GM12878 (cell line): ENCODE results near the gene FAM131B. TPM values are rescaled to one million over a fixed set of nuclear protein-coding genes. Genes with fewer than 3 reads are reported as not detected.

Experiments used
- ATAC-seq: fragments of 200-7000 bp; cut with Tn5 transposase; 3 replicates; pipeline ENCODE4 v1.9.1; 2020; ENCODE audit warnings: mild to moderate bottlenecking, moderate library complexity
- BruUV-seq: library from RNA; stranded (reverse); fragments of 400-500 nt; replicated peaks from 2 replicates; lab custom pipeline; 2021; lab: Mats Ljungman, UMichigan
- CTCF ChIA-PET: fragments of 300-600 bp; sonication (Branson Sonifier 250); formaldehyde crosslinking; extraction: SDS; loops from one replicate; lab custom pipeline; 2021; ENCODE audit warnings: inconsistent platforms; lab: Yijun Ruan, JAX
- POLR2A ChIA-PET: fragments of 350-600 bp; formaldehyde crosslinking; extraction: SDS; loops from one replicate; lab custom pipeline; 2021; ENCODE audit warnings: inconsistent platforms; lab: Charles Lee
- RAD21 ChIA-PET: fragments of 300-600 bp; sonication (Branson Sonifier 250); formaldehyde crosslinking; loops from one replicate; lab custom pipeline; 2023; ENCODE audit warnings: antibody characterized with exemption; ENCODE audit not compliant: unreplicated experiment; lab: Charles Lee
- SMC1A ChIA-PET: fragments of 300-600 bp; sonication (Branson Sonifier 250); formaldehyde crosslinking; loops from one replicate; lab custom pipeline; 2023; ENCODE audit not compliant: unreplicated experiment, uncharacterized antibody; lab: Charles Lee
- DNase-seq: peaks from one replicate; pipeline ENCODE4 v3.0.0-alpha.2; 2011; ENCODE audit warnings: low read depth, low spot score
- FAIRE-seq: peaks from 3 replicates; lab custom pipeline; 2011; peaks lifted over from hg19 to GRCh38; lab: Jason Lieb, UNC
- H2AFZ ChIP-seq: 2 replicates; pipeline ENCODE4 v1.6.0; 2011; ENCODE audit warnings: low read depth, low read length, control low read depth; ENCODE audit not compliant: control insufficient read depth
- H3K27ac ChIP-seq: 2 replicates; pipeline ENCODE4 v1.5.1; 2011; ENCODE audit warnings: control low read depth; ENCODE audit not compliant: control insufficient read depth, insufficient read depth
- H3K27me3 ChIP-seq, 2 experiments: replicated peaks in 1 of 2; 2 replicates each; pipeline versions ENCODE4 v1.6.0 to v1.6.1; 2011; ENCODE audit warnings: low read length in 1 of 2; ENCODE audit not compliant: control insufficient read depth in 2 of 2, insufficient read depth in 2 of 2
- H3K36me3 ChIP-seq, 2 experiments: 2 replicates each; pipeline ENCODE4 v1.5.1; 2011; ENCODE audit warnings: low read length in 1 of 2; ENCODE audit not compliant: control insufficient read depth in 2 of 2, insufficient read depth in 2 of 2
- H3K4me1 ChIP-seq: 2 replicates; pipeline ENCODE4 v1.6.1; 2011; ENCODE audit warnings: mild to moderate bottlenecking, low read length, moderate library complexity, mixed read lengths; ENCODE audit not compliant: control insufficient read depth, insufficient read depth
- H3K4me2 ChIP-seq: 2 replicates; pipeline ENCODE4 v1.6.0; 2011; ENCODE audit warnings: control low read depth; ENCODE audit not compliant: control insufficient read depth, insufficient read depth
- H3K4me3 ChIP-seq: fragments of 200-600 bp; sonication (generic); 2 replicates; pipeline ENCODE4 v1.5.1; 2016
- H3K79me2 ChIP-seq: 2 replicates; pipeline ENCODE4 v1.6.0; 2011; ENCODE audit warnings: low read length; ENCODE audit not compliant: control insufficient read depth, insufficient read depth
- H3K9ac ChIP-seq: 2 replicates; pipeline ENCODE4 v1.8.0; 2011; ENCODE audit warnings: low read length, control low read depth, mixed read lengths; ENCODE audit not compliant: control insufficient read depth, insufficient read depth
- H3K9me3 ChIP-seq: replicated peaks from 3 replicates; pipeline ENCODE4 v1.5.1; 2011; ENCODE audit warnings: mild to moderate bottlenecking, low read length; ENCODE audit not compliant: control insufficient read depth, insufficient read depth
- H4K20me1 ChIP-seq: 2 replicates; pipeline ENCODE4 v1.6.0; 2011; ENCODE audit not compliant: control insufficient read depth, insufficient read depth
- CEBPB ChIP-seq, 2 experiments: fragments of 150-350 bp in 1 of 2; IDR thresholded peaks; 2 replicates each; pipeline ENCODE4 v1.6.1; 2012 to 2014; ENCODE audit warnings: low read depth in 2 of 2, low read length in 2 of 2, borderline replicate concordance in 1 of 2, inconsistent platforms in 1 of 2
- EGR1 ChIP-seq, 2 experiments: IDR thresholded peaks; 1 replicate in 1 of 2; 2 replicates in 1 of 2; pipeline ENCODE4 v1.6.1; 2011 to 2012; ENCODE audit warnings: low read depth in 2 of 2, low read length in 2 of 2, borderline replicate concordance in 1 of 2, mild to moderate bottlenecking in 1 of 2, moderate library complexity in 1 of 2
- MYC ChIP-seq: IDR thresholded peaks from 2 replicates; pipeline ENCODE4 v1.6.1; 2011; ENCODE audit warnings: mild to moderate bottlenecking, low read length, moderate library complexity, inconsistent platforms; ENCODE audit not compliant: insufficient read depth, insufficient replicate concordance, insufficient read length, severe bottlenecking
- SUZ12 ChIP-seq: fragments of 200-600 bp; sonication (generic); IDR thresholded peaks from one replicate; pipeline ENCODE4 v1.6.1; 2018; ENCODE audit warnings: antibody characterized with exemption, mild to moderate bottlenecking; ENCODE audit not compliant: unreplicated experiment
- WGBS: methylation state at CpG from one replicate; pipeline ENCODE4 v1.1.6; 2016; ENCODE audit warnings: low lambda C conversion rate; ENCODE audit not compliant: insufficient replicate concordance, insufficient coverage; ENCODE audit errors: missing lambda C conversion rate; 5-methylcytosine and 5-hydroxymethylcytosine counted together
- in situ Hi-C: fragments of 300-500 bp; cut with MboI; formaldehyde crosslinking; loops from 9 replicates; pipeline ENCODE4 v1.14.3; 2018; ENCODE audit warnings: mixed read lengths
- intact Hi-C: fragments of 100-400 bp; cut with micrococcal nuclease; formaldehyde crosslinking; loops from one replicate; pipeline ENCODE4 v1.14.2; 2022; ENCODE audit not compliant: unreplicated experiment
- polyA plus RNA-seq, 11 experiments: library from polyadenylated mRNA; depleted of rRNA in 4 of 11; unstranded in 6 of 11; stranded (reverse) in 5 of 11; fragments of >200 nt; fragmentation: Nextera tagmentation in 4 of 11; fragmentation: Illumina TruSeq in 1 of 11; extraction: Ambion mirVana in 4 of 11; extraction: Trizol in 1 of 11; gene quantifications; 1 replicate in 1 of 11; 2 replicates in 10 of 11; pipeline versions ENCODE4 v1.2.1 to v1.2.3, GENCODE V29; 2011 to 2016; ENCODE audit warnings: inconsistent platforms in 2 of 11, missing spikeins in 2 of 11, low read depth in 1 of 11
- total RNA-seq, 4 experiments: library from RNA; depleted of rRNA in 3 of 4; stranded (reverse); fragments of >200 nt in 3 of 4; fragmentation: Illumina TruSeq in 1 of 4; extraction: Trizol in 1 of 4; gene quantifications; 2 replicates each; pipeline versions ENCODE4 v1.2.1 to v1.2.3, GENCODE V29; 2013 to 2021
- TF ChIP-seq, protein P1 (sequence below): fragments of 450-650 bp; IDR thresholded peaks from 2 replicates; pipeline ENCODE4 v1.6.1; 2017; ENCODE audit warnings: mild to moderate bottlenecking, moderate library complexity
- TF ChIP-seq, protein P2 (sequence below): IDR thresholded peaks from 2 replicates; pipeline ENCODE4 v1.6.1; 2012; ENCODE audit warnings: low read depth, low read length, improper control_type of control experiment

FAM131B gene
- total and polyA plus RNA-seq, 10 of the 15 experiments (the other 5 are each of a cell fraction or from before 2014, with no cell fraction given) = 0.03 to 0.05 TPM; not detected in 8

DNA sequence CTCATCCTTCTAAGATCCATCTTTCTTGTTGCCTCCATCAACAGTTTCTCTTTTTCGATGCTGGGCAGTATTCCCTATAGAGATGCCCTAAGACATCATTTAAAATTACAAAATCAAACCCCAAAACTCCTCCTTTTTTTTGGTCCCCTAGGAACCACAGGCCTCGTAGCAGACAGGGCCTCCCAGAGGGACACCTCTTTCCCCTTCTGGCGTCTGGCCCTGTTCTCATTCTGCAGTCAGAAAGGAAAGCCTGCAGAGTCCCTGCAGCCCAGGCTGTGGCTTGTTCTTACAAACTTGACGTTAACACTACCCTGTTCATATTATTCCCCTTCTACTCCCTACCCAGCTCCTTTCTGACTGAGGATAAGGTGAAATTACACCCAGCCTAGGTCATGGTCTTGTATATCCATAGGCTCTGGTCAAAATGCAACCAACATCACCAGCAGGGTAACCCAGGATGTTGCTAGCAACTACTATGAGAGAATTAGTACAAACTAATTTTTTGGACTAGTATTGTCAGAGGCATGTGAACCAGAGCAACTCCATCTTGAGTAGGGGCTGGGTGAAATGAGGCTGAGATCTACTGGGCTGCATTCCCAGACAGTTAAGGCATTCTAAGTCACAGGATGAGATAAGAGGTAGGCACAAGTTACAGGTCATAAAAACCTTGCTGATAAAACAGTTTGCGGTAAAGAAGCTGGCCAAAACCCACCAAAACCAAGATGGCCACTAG is 49.6 kb upstream of the FAM131B start:
- intact Hi-C loops = loop anchor here (10.0 kb wide), 1 partner anchor 407 kb away; no protein-coding TSS in a partner anchor
- Histone ChIP-seq H3K4me1 (peaks cover 3% of the 10 kb centered on the region), H3K27me3 (no peaks in the 10 kb centered on the region), H3K4me2 (no peak overlapping the region), H3K79me2 (no peaks in the 10 kb centered on the region), H2AFZ (no peak overlapping the region), H3K36me3 (no peaks in the 10 kb centered on the region), H3K27ac (no peak overlapping the region), H3K4me3 (no peak overlapping the region), H3K9ac (no peak overlapping the region), H3K9me3 (no peaks in the 10 kb centered on the region), H4K20me1 (no peaks in the 10 kb centered on the region)
- ATAC-seq (no peak), DNase-seq (no peak), FAIRE-seq (no peak)
- RAD21 ChIA-PET = no interaction called here
- TF ChIP-seq EGR1 (IDR thresholded peaks at IDR 0.05; ENCODE audit: borderline replicate concordance in 1 of 2, low read depth in 2 of 2, low read length in 2 of 2) (no peak), CEBPB (IDR thresholded peaks at IDR 0.05; ENCODE audit: borderline replicate concordance in 1 of 2, low read depth in 2 of 2, low read length in 2 of 2) (no peak), MYC (no peak), SUZ12 (no peak)
- TF ChIP-seq, protein P1, sequence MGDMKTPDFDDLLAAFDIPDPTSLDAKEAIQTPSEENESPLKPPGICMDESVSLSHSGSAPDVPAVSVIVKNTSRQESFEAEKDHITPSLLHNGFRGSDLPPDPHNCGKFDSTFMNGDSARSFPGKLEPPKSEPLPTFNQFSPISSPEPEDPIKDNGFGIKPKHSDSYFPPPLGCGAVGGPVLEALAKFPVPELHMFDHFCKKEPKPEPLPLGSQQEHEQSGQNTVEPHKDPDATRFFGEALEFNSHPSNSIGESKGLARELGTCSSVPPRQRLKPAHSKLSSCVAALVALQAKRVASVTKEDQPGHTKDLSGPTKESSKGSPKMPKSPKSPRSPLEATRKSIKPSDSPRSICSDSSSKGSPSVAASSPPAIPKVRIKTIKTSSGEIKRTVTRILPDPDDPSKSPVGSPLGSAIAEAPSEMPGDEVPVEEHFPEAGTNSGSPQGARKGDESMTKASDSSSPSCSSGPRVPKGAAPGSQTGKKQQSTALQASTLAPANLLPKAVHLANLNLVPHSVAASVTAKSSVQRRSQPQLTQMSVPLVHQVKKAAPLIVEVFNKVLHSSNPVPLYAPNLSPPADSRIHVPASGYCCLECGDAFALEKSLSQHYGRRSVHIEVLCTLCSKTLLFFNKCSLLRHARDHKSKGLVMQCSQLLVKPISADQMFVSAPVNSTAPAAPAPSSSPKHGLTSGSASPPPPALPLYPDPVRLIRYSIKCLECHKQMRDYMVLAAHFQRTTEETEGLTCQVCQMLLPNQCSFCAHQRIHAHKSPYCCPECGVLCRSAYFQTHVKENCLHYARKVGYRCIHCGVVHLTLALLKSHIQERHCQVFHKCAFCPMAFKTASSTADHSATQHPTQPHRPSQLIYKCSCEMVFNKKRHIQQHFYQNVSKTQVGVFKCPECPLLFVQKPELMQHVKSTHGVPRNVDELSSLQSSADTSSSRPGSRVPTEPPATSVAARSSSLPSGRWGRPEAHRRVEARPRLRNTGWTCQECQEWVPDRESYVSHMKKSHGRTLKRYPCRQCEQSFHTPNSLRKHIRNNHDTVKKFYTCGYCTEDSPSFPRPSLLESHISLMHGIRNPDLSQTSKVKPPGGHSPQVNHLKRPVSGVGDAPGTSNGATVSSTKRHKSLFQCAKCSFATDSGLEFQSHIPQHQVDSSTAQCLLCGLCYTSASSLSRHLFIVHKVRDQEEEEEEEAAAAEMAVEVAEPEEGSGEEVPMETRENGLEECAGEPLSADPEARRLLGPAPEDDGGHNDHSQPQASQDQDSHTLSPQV = no peak
- TF ChIP-seq, protein P2, sequence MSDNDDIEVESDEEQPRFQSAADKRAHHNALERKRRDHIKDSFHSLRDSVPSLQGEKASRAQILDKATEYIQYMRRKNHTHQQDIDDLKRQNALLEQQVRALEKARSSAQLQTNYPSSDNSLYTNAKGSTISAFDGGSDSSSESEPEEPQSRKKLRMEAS = no peak
- 23% methylated on average over 5 of the region's 5 CpGs for WGBS
- no TSS peak for BruUV-seq
- in situ Hi-C loops = loop anchor here (10.0 kb wide), 1 partner anchor 397 kb away; no protein-coding TSS in a partner anchor
- SMC1A ChIA-PET = no interaction called here
- POLR2A ChIA-PET = no interaction called here
- CTCF ChIA-PET = no interaction called here
